H1 (cell line): Measurements from ENCODE around the gene ZNF789.

ENCODE experiments used
- POLR2A ChIP-seq, 2 experiments: IDR thresholded peaks; 1 replicate in 1 of 2; 2 replicates in 1 of 2; pipeline ENCODE4 v1.6.1; 2011; ENCODE audit warnings: low read depth in 2 of 2, low read length in 2 of 2, mild to moderate bottlenecking in 2 of 2; ENCODE audit errors: control extremely low read depth in 1 of 2
- USF2 ChIP-seq: IDR thresholded peaks from 2 replicates; pipeline ENCODE4 v1.6.1; 2011; ENCODE audit warnings: low read length, improper control_type of control experiment

- TF ChIP-seq USF2 (no peak), POLR2A (IDR thresholded peaks at IDR 0.05; ENCODE audit: control extremely low read depth in 1 of 2, low read depth in 2 of 2, low read length in 2 of 2) (no peak)
These were observed 18.2 kb downstream of the ZNF789 start for GRCh38 chr7:99490878-99491277.
